Testis (tissue), 3 donors: Measurements from ENCODE around the gene SIGLEC5. TPM values are rescaled to one million over a fixed set of nuclear protein-coding genes. Genes with fewer than 3 reads are reported as not detected.
A peak's percentile ranks its signal among the peaks of the same experiment; 100 is the strongest.

Experiments used
- DNase-seq: peaks from one replicate; pipeline ENCODE4 v3.0.0-alpha.2; 2019
- H3K27ac ChIP-seq, 2 donors: fragments of 200-600 bp; sonication (generic); one replicate each; pipeline ENCODE4 v1.5.1; 2019
- H3K27me3 ChIP-seq: fragments of 200-600 bp; sonication (generic); one replicate; pipeline ENCODE4 v1.5.1; 2019
- H3K36me3 ChIP-seq: fragments of 200-600 bp; sonication (generic); one replicate; pipeline ENCODE4 v1.5.1; 2017; ENCODE audit warnings: low read depth; ENCODE audit errors: missing control alignments
- H3K4me1 ChIP-seq: fragments of 200-600 bp; sonication (generic); one replicate; pipeline ENCODE4 v1.5.1; 2019
- H3K4me3 ChIP-seq, 2 donors: fragments of 200-600 bp; sonication (generic); one replicate each; pipeline ENCODE4 v1.5.1; 2017 to 2019
- H3K9me3 ChIP-seq: fragments of 200-600 bp; sonication (generic); one replicate; pipeline ENCODE4 v1.5.1; 2017
- POLR2A ChIP-seq: fragments of 450-650 bp; IDR thresholded peaks from one replicate; pipeline ENCODE4 v1.6.1; 2017; ENCODE audit warnings: antibody characterized with exemption, mild to moderate bottlenecking, moderate library complexity
- WGBS, 2 donors: methylation state at CpG; one replicate each; pipeline ENCODE4 v1.1.5; 2018; 5-methylcytosine and 5-hydroxymethylcytosine counted together
- intact Hi-C: fragments of 100-400 bp; cut with DNase I; formaldehyde crosslinking; loops from one replicate; pipeline ENCODE4 v1.15.1; 2023; ENCODE audit warnings: low total_unique reads
- polyA plus RNA-seq: library from polyadenylated mRNA; stranded (reverse); fragments of 350-450 nt; fragmentation: Illumina TruSeq; extraction: RNeasy Lipid Tissue Mini Kit (QIAGEN cat#74804); gene quantifications from one replicate; pipeline ENCODE4 v1.2.3, GENCODE V29; 2014; ENCODE audit warnings: low read depth, low replicate concordance; ENCODE audit not compliant: insufficient read depth
- total RNA-seq, 2 donors: library from RNA; depleted of rRNA; stranded (reverse); fragments of >200 nt; gene quantifications; one replicate each; pipeline ENCODE4 v1.2.3, GENCODE V29; 2016
- TF ChIP-seq, protein P1 (sequence below), 3 experiments: fragments of 450-650 bp in 2 of 3; fragments of 200-600 bp in 1 of 3; sonication (generic) in 1 of 3; IDR thresholded peaks; one replicate each; pipeline ENCODE4 v1.5.1; 2016 to 2019; ENCODE audit warnings: antibody characterized with exemption in 3 of 3, mild to moderate bottlenecking in 2 of 3, moderate library complexity in 1 of 3

The SIGLEC5 gene
- total and polyA plus RNA-seq, 3 donors from 2014 or later: not detected

GRCh38 chr19:51615991-51616390 lies 14.2 kb downstream of the SIGLEC5 start:
- Histone ChIP-seq H3K9me3 (no peaks in the 10 kb centered on the region), H3K36me3 (no peaks in the 10 kb centered on the region), H3K27me3 (no peaks in the 10 kb centered on the region), H3K4me3 (no peak overlapping the region), H3K4me1 (no peaks in the 10 kb centered on the region), H3K27ac (no peak overlapping the region)
- TF ChIP-seq, protein P1, sequence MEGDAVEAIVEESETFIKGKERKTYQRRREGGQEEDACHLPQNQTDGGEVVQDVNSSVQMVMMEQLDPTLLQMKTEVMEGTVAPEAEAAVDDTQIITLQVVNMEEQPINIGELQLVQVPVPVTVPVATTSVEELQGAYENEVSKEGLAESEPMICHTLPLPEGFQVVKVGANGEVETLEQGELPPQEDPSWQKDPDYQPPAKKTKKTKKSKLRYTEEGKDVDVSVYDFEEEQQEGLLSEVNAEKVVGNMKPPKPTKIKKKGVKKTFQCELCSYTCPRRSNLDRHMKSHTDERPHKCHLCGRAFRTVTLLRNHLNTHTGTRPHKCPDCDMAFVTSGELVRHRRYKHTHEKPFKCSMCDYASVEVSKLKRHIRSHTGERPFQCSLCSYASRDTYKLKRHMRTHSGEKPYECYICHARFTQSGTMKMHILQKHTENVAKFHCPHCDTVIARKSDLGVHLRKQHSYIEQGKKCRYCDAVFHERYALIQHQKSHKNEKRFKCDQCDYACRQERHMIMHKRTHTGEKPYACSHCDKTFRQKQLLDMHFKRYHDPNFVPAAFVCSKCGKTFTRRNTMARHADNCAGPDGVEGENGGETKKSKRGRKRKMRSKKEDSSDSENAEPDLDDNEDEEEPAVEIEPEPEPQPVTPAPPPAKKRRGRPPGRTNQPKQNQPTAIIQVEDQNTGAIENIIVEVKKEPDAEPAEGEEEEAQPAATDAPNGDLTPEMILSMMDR (IDR thresholded peaks at IDR 0.05): no peak
- no peak for TF ChIP-seq POLR2A
- intact Hi-C loops: no loop called here
- DNase-seq: no peak
- 72 to 86% methylated on average over 3 to 7 of the region's 7 CpGs for WGBS, 2 donors

DNA sequence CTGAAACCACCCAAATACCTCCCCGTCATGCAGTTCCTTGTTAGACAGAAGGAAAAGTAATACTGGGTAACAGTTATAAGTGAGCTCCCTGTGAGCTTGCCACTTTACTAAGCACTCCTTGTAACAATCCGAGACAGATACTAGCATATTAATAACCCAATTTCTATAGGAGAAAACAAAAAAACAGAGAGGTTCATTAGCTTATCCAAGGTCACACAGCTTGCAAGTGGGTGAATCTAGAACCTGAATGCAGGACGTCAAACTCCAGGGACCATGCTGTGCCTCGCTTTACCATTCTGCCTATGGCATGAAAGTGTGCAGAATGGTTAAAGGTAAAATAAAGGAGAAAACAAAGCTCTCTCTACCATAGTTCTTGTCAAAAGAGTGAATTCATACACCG lies 15.4 kb downstream of the SIGLEC5 start:
- H3K4me3 ChIP-seq: no peak overlapping the region
- no peaks in the 10 kb centered on the region for H3K36me3 ChIP-seq
- intact Hi-C loops: no loop called here
- no peak for DNase-seq
- H3K9me3 ChIP-seq: no peaks in the 10 kb centered on the region
- WGBS, 2 donors: 64 to 78% methylated on average over 5 of the region's 5 CpGs
- H3K4me1 ChIP-seq: no peaks in the 10 kb centered on the region
- no peaks in the 10 kb centered on the region for H3K27me3 ChIP-seq
- no peak overlapping the region for H3K27ac ChIP-seq
- TF ChIP-seq POLR2A: no peak
- TF ChIP-seq, protein P1 (IDR thresholded peaks at IDR 0.05): no peak

- DNase-seq: no peak
- Histone ChIP-seq H3K36me3 (no peaks in the 10 kb centered on the region), H3K27ac (no peak overlapping the region), H3K27me3 (no peaks in the 10 kb centered on the region), H3K4me3 (no peak overlapping the region), H3K4me1 (no peaks in the 10 kb centered on the region), H3K9me3 (no peaks in the 10 kb centered on the region)
- intact Hi-C loops: no loop called here
- WGBS, 2 donors: 83 to 100% methylated on average over 1 of the region's 1 CpG
- no peak for TF ChIP-seq POLR2A
- TF ChIP-seq, protein P1 (IDR thresholded peaks at IDR 0.05): no peak
Observed at GRCh38 chr19:51610576-51610975, 19.6 kb downstream of the SIGLEC5 start.

GRCh38 chr19:51607920-51608562 lies 22.2 kb downstream of the SIGLEC5 start:
- TF ChIP-seq POLR2A: no peak
- TF ChIP-seq, protein P1 (IDR thresholded peaks at IDR 0.05): peak; percentile 21 to 51 (median 42)
- WGBS, 2 donors: 35 to 45% methylated on average over 13 of the region's 13 CpGs

DNA sequence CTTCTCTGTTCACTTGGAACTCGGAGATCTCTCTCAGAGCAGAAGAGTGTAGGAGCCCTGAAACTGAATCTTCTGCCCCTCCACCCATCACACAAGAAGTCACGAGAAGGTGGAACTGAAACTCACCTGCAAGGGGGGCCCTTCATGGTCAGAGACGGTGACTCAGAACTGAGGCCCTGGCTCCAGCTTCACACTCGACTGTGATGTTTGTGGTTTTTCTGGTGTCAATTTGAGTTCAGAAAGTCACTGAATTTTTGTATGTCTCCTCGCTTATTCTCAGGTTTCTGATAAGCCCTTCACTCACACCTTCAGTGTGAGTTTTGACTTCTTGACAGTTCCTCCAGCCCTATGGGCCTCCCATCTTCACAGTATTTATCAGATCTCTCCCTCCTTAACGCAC lies 23.1 kb downstream of the SIGLEC5 start:
- DNase-seq: no peak
- whole genome bisulfite sequencing, 2 donors: 70 to 75% methylated on average over 6 of the region's 6 CpGs
- TF ChIP-seq, protein P1 (IDR thresholded peaks at IDR 0.05): no peak
- no peak for TF ChIP-seq POLR2A

More at GRCh38 chr19:51607920-51608562, 22.2 kb downstream of the SIGLEC5 start:
- intact Hi-C loops: no loop called here
- Histone ChIP-seq H3K27me3 (no peaks in the 10 kb centered on the region), H3K27ac (no peak overlapping the region), H3K4me1 (no peaks in the 10 kb centered on the region), H3K4me3 (no peak overlapping the region), H3K9me3 (no peaks in the 10 kb centered on the region), H3K36me3 (no peaks in the 10 kb centered on the region)
- DNase-seq: peak; percentile 88

More for the DNA sequence above, 23.1 kb downstream of the SIGLEC5 start:
- intact Hi-C loops: no loop called here
- H3K36me3 ChIP-seq: no peaks in the 10 kb centered on the region
- no peaks in the 10 kb centered on the region for H3K9me3 ChIP-seq
- H3K4me3 ChIP-seq: no peak overlapping the region
- H3K27me3 ChIP-seq: no peaks in the 10 kb centered on the region
- no peak overlapping the region for H3K27ac ChIP-seq
- no peaks in the 10 kb centered on the region for H3K4me1 ChIP-seq
